Endothelial cell (in vitro differentiated cells): ENCODE data around the gene CFAP221. TPM values are rescaled to one million over a fixed set of nuclear protein-coding genes. Genes with fewer than 3 reads are reported as not detected.
"Not testable (repeated sequence)": the region's sequence is repeated elsewhere in the genome, so short reads cannot be mapped to it uniquely, and the experiment has no call there.

Source experiments
- DNase-seq: peaks from one replicate; pipeline ENCODE4 v3.0.0; 2021; ENCODE audit warnings: low spot score
- H3K27ac Mint-ChIP-seq: one replicate; pipeline ENCODE4 v1.8.0; 2021; ENCODE audit warnings: mixed read lengths, inconsistent platforms; ENCODE audit not compliant: unreplicated experiment
- H3K27me3 Mint-ChIP-seq: one replicate; pipeline ENCODE4 v1.8.0; 2021; ENCODE audit warnings: mild to moderate bottlenecking, moderate library complexity, mixed read lengths, inconsistent platforms; ENCODE audit not compliant: unreplicated experiment
- H3K36me3 Mint-ChIP-seq: one replicate; pipeline ENCODE4 v1.8.0; 2021; ENCODE audit warnings: mild to moderate bottlenecking, low read depth, mixed read lengths, inconsistent platforms; ENCODE audit not compliant: unreplicated experiment
- H3K4me1 Mint-ChIP-seq: one replicate; pipeline ENCODE4 v1.8.0; 2021; ENCODE audit warnings: mild to moderate bottlenecking, mixed read lengths, inconsistent platforms; ENCODE audit not compliant: unreplicated experiment
- H3K4me3 Mint-ChIP-seq: one replicate; pipeline ENCODE4 v1.8.0; 2021; ENCODE audit warnings: mild to moderate bottlenecking, mixed read lengths, inconsistent platforms; ENCODE audit not compliant: unreplicated experiment
- H3K9me3 Mint-ChIP-seq: one replicate; pipeline ENCODE4 v1.8.0; 2021; ENCODE audit warnings: mixed read lengths, inconsistent platforms; ENCODE audit not compliant: unreplicated experiment
- CTCF ChIP-seq: fragments of 200-600 bp; sonication (generic); IDR thresholded peaks from one replicate; pipeline ENCODE4 v1.5.0; 2021; ENCODE audit warnings: antibody characterized with exemption; ENCODE audit not compliant: unreplicated experiment
- total RNA-seq: library from RNA; stranded (reverse); fragmentation: NEBNext Ultra II Directional; extraction: Animal tissue kit (Norgen Biotek cat#: 25700); gene quantifications from one replicate; pipeline ENCODE4 v1.2.1, GENCODE V29; 2021; ENCODE audit not compliant: unreplicated experiment

Gene CFAP221
- total RNA-seq, 1 donor from 2014 or later: 1.1 TPM

GRCh38 chr2:119605096-119605495 is 60.8 kb downstream of the CFAP221 start:
- Mint-ChIP-seq H3K36me3 (no peaks in the 10 kb centered on the region), H3K4me3 (no peak overlapping the region), H3K27ac (no peak overlapping the region), H3K27me3 (no peaks in the 10 kb centered on the region), H3K9me3 (no peaks in the 10 kb centered on the region), H3K4me1 (no peaks in the 10 kb centered on the region)
- no peak for TF ChIP-seq CTCF
- no peak for DNase-seq

- H3K27ac Mint-ChIP-seq: no peak overlapping the region
- no peak for DNase-seq
- H3K36me3 Mint-ChIP-seq: no peaks in the 10 kb centered on the region
- H3K4me3 Mint-ChIP-seq: no peak overlapping the region
- H3K27me3 Mint-ChIP-seq: no peaks in the 10 kb centered on the region
- TF ChIP-seq CTCF: no peak
- no peaks in the 10 kb centered on the region for H3K9me3 Mint-ChIP-seq
- no peaks in the 10 kb centered on the region for H3K4me1 Mint-ChIP-seq
Observed at GRCh38 chr2:119606674-119607073, 62.4 kb downstream of the CFAP221 start.

GRCh38 chr2:119608553-119608952 is 64.3 kb downstream of the CFAP221 start:
- Mint-ChIP-seq H3K9me3 (peaks cover 5% of the 10 kb centered on the region), H3K36me3 (peaks cover 5% of the 10 kb centered on the region), H3K27me3 (no peaks in the 10 kb centered on the region), H3K4me1 (no peaks in the 10 kb centered on the region), H3K4me3 (no peak overlapping the region), H3K27ac (no peak overlapping the region)
- no peak for TF ChIP-seq CTCF
- no peak for DNase-seq

GRCh38 chr2:119609337-119609736 is 65.1 kb downstream of the CFAP221 start:
- peaks cover 12% of the 10 kb centered on the region for H3K36me3 Mint-ChIP-seq
- H3K4me3 Mint-ChIP-seq: no peak overlapping the region
- TF ChIP-seq CTCF: no peak
- no peak for DNase-seq
- no peak overlapping the region for H3K27ac Mint-ChIP-seq
- peaks cover 3% of the 10 kb centered on the region for H3K27me3 Mint-ChIP-seq
- peaks cover 13% of the 10 kb centered on the region for H3K9me3 Mint-ChIP-seq
- no peaks in the 10 kb centered on the region for H3K4me1 Mint-ChIP-seq

- H3K27ac Mint-ChIP-seq, DNase-seq, H3K4me3 Mint-ChIP-seq, H3K4me1 Mint-ChIP-seq, H3K27me3 Mint-ChIP-seq: not testable (repeated sequence)
- peaks cover 25% of the 10 kb centered on the region for H3K36me3 Mint-ChIP-seq
- H3K9me3 Mint-ChIP-seq: peaks cover 22% of the 10 kb centered on the region
Observed at GRCh38 chr2:119614140-119614539, 69.9 kb downstream of the CFAP221 start.

- no peaks in the 10 kb centered on the region for H3K4me1 Mint-ChIP-seq
- H3K36me3 Mint-ChIP-seq: peaks cover 25% of the 10 kb centered on the region
- TF ChIP-seq CTCF: no peak
- no peak overlapping the region for H3K4me3 Mint-ChIP-seq
- H3K9me3 Mint-ChIP-seq: peaks cover 22% of the 10 kb centered on the region
- no peak for DNase-seq
- peaks cover 6% of the 10 kb centered on the region for H3K27me3 Mint-ChIP-seq
- no peak overlapping the region for H3K27ac Mint-ChIP-seq
Observed at GRCh38 chr2:119616421-119616820, 72.2 kb downstream of the CFAP221 start.
